PC-9 (cell line): ENCODE results near the gene TM9SF1.

Experiments used
- CTCF ChIP-seq: fragments of 200-600 bp; sonication (generic); conservative IDR thresholded peaks from 2 replicates; pipeline ENCODE4 v1.6.1; 2017; ENCODE audit warnings: mixed run types, antibody characterized with exemption, mild to moderate bottlenecking, moderate library complexity
- EZH2 ChIP-seq: fragments of 200-600 bp; sonication (generic); IDR thresholded peaks from 2 replicates; pipeline ENCODE4 v1.8.0; 2017; ENCODE audit warnings: antibody characterized with exemption, low read depth

DNA sequence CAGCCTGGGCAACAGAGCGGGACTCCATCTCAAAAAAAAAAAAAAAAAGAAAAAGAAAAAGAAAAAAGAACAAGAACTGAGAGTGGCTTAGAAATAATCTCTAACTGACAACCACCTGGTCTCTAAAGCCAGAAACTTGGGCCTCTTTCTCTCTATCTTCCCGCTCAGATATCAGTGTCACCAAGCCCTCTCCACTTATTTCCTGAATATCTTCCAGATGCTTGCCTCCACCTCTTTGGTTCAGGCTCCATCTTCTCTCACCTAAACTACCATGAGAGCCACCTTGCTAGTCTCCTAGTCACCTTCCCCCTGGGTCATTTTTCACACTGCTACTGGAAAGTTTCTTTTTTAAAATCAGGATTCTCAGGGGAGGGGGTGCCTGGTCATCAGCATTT lies 1.8 kb upstream of the TM9SF1 start:
- no peak for TF ChIP-seq EZH2
- no peak for TF ChIP-seq CTCF
